BE2C (cell line): Measurements from ENCODE around the gene SLC39A11.
"Not testable (repeated sequence)": the region's sequence is repeated elsewhere in the genome, so short reads cannot be mapped to it uniquely, and the experiment has no call there.

Source experiments
- DNase-seq: peaks from one replicate; pipeline ENCODE4 v3.0.0-alpha.2; 2020
- H3K27me3 ChIP-seq: fragments of 250-450 bp; sonication (Bioruptor Pico); 2 replicates; pipeline ENCODE4 v1.5.1; 2020; ENCODE audit warnings: mild to moderate bottlenecking
- H3K36me3 ChIP-seq: fragments of 250-450 bp; sonication (Bioruptor Pico); 2 replicates; pipeline ENCODE4 v1.5.1; 2020; ENCODE audit warnings: mild to moderate bottlenecking
- H3K4me1 ChIP-seq: fragments of 250-450 bp; sonication (Bioruptor Pico); 2 replicates; pipeline ENCODE4 v1.5.1; 2020
- H3K4me3 ChIP-seq: 2 replicates; pipeline ENCODE4 v1.5.1; 2011; ENCODE audit warnings: low read depth, low read length
- H3K9me3 ChIP-seq: fragments of 250-450 bp; sonication (Bioruptor Pico); 2 replicates; pipeline ENCODE4 v1.5.1; 2020
- CTCF ChIP-seq: IDR thresholded peaks from 2 replicates; pipeline ENCODE4 v1.5.1; 2012; ENCODE audit warnings: mild to moderate bottlenecking, low read depth, low read length

The SLC39A11 gene

DNA sequence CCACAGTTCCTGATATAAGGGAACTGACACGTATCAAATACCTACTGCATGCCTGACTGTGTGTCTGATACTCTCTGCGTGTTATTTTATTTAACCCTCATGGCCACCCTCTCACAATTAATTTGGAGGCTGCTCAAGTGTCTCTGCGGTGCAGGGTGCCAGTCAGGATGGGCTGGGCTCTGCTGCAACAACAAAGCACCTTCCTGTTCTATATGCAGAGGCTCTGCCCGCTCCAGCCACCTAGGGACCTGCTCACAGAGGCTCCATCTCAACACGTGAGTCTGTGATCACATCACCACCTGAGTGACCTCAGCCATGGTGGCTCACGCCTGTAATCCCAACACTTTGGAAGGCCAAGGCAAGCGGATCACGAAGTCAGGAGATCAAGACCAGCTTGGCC, 87.1 kb downstream of the SLC39A11 start:
- Histone ChIP-seq H3K4me3 (no peak overlapping the region), H3K9me3 (no peaks in the 10 kb centered on the region), H3K4me1 (peaks cover 2% of the 10 kb centered on the region), H3K36me3 (no peaks in the 10 kb centered on the region), H3K27me3 (no peaks in the 10 kb centered on the region)
- no peak for TF ChIP-seq CTCF
- no peak for DNase-seq

DNA sequence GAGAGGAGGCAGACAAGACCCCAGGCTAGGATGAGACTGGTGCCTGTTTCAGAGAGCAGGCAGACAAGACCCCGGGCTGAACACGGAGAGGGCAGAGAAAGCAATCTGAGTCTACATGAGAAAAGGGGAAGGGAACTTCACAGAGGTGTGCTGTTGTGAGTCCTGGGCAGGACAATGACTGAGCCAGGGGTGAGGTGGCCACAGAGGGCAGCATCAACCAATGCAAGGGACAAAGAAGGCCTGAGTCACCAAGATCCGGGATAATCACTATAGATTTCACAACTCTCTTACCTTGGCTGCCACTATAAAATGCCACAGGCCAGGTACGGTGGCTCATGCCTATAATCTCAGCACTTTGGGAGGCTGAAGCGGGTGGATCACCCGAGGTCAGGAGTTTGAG, 89.0 kb downstream of the SLC39A11 start:
- H3K36me3 ChIP-seq: no peaks in the 10 kb centered on the region
- H3K9me3 ChIP-seq: no peaks in the 10 kb centered on the region
- H3K27me3 ChIP-seq: no peaks in the 10 kb centered on the region
- H3K4me3 ChIP-seq: no peak overlapping the region
- peaks cover 2% of the 10 kb centered on the region for H3K4me1 ChIP-seq
- no peak for TF ChIP-seq CTCF
- no peak for DNase-seq

DNA sequence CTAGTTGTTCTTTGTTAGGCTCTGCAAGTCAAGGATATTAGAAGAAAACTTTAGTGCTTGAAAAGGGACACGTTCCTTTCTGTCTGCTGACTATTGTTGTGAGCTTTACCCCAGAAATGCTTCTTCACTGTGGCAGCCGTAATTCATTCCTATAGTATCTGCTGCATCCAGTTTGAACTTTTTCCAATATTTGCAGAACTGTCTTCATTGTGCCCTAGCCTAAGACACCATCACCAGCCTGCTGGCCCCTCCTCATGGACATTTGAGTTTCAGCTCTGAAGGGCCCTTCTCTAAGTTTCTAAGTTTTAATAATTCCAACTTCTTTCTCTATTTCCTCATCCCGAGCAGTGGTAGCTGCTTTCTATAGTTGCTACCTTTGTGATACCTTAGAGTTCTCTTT, 91.7 kb downstream of the SLC39A11 start:
- Histone ChIP-seq H3K4me1 (peaks cover 10% of the 10 kb centered on the region; the same call in 1 of the 2 replicates), H3K9me3 (no peaks in the 10 kb centered on the region), H3K27me3 (no peaks in the 10 kb centered on the region), H3K4me3 (no peak overlapping the region), H3K36me3 (no peaks in the 10 kb centered on the region)
- DNase-seq: no peak
- no peak for TF ChIP-seq CTCF

GRCh38 chr17:72999474-72999873, 93.0 kb downstream of the SLC39A11 start:
- H3K9me3 ChIP-seq, DNase-seq, H3K36me3 ChIP-seq, H3K4me3 ChIP-seq, H3K4me1 ChIP-seq, H3K27me3 ChIP-seq: not testable (repeated sequence)

DNA sequence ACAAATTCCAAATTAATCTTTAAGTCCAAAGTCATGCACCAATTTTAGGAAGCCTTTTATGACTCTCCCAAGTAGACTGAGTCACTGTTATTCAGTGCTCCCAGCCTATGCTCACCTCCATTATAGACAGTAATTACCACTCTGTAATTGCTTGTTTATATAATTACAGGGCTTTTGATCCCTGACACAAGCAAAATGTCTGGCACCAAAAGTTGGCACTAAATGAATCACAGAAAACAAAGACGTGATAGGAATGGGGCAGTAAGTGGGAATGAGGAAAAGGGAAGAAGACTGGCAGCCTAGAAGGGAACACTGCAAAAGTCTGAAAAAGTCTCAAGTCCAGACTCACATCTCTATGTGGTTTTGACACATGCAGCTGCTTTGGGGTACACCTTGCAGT, 94.1 kb downstream of the SLC39A11 start:
- no peaks in the 10 kb centered on the region for H3K9me3 ChIP-seq
- H3K4me3 ChIP-seq: no peak overlapping the region
- no peaks in the 10 kb centered on the region for H3K27me3 ChIP-seq
- TF ChIP-seq CTCF: no peak
- no peak for DNase-seq
- H3K4me1 ChIP-seq: peaks cover 15% of the 10 kb centered on the region
- no peaks in the 10 kb centered on the region for H3K36me3 ChIP-seq

DNA sequence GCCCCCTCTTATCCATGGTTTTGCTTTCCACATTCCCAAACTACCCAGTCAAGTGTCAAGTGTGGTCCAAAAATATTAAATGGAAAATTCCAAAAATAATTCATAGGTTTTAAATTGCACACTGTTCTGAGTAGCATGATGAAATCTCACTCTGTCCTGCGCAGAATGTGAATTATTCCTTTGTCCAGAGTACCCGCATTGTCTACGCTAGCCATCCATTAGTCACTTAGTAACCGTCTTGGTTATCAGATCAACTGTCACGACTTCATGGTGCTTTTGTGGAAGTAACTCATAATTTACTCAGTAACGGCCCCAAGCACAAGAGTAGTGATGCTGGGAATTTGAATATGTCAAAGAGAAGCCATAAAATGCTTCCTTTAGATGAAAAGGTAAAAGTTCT, 94.9 kb downstream of the SLC39A11 start:
- H3K9me3 ChIP-seq: no peaks in the 10 kb centered on the region
- DNase-seq: no peak
- no peak overlapping the region for H3K4me3 ChIP-seq
- no peaks in the 10 kb centered on the region for H3K27me3 ChIP-seq
- peaks cover 23% of the 10 kb centered on the region for H3K4me1 ChIP-seq
- no peak for TF ChIP-seq CTCF
- no peaks in the 10 kb centered on the region for H3K36me3 ChIP-seq

DNA sequence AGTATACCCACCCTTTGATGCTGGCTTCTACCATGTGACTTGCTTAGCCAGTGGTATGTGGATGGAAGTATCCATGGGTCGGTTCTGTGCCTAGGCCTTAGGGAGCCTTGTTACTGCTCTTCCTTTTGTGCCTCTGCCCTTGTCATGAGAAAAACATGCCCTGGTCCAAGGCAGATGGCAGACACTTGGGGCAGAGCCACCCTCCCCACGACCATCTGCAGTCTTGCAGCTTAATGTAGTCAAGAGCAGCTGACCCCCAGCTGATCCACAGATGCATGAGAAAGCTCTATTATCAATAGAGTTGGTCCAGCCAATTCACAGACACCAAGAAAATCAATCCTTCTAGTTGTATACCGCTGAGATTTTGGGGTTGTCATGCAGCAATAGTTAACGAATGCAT, 95.7 kb downstream of the SLC39A11 start:
- H3K36me3 ChIP-seq: no peaks in the 10 kb centered on the region
- no peak overlapping the region for H3K4me3 ChIP-seq
- no peaks in the 10 kb centered on the region for H3K27me3 ChIP-seq
- peaks cover 26% of the 10 kb centered on the region for H3K4me1 ChIP-seq
- no peak for TF ChIP-seq CTCF
- DNase-seq: no peak
- H3K9me3 ChIP-seq: no peaks in the 10 kb centered on the region
